Measurements from ENCODE around the gene GPR37.

GRCh38 chr7:124768525-124768924, 2.9 kb upstream of the GPR37 start:
- TF ChIP-seq EP300 (IDR thresholded peaks at IDR 0.05) = no peak
- no peak for TF ChIP-seq CTCF (IDR thresholded peaks at IDR 0.05)

Measured in gastroesophageal sphincter (tissue), 3 donors.